Liver (tissue), 9 donors: ENCODE data around the gene RAD51B. TPM values are rescaled to one million over a fixed set of nuclear protein-coding genes. Genes with fewer than 3 reads are reported as not detected.

Experiments used
- DNase-seq: peaks from one replicate; pipeline ENCODE4 v3.0.0-alpha.2; 2017; ENCODE audit warnings: low spot score
- H3K27ac ChIP-seq, 2 donors: one replicate each; pipeline ENCODE4 v1.7.0; 2013; ENCODE audit warnings: inconsistent platforms in 2 of 2, low read length in 2 of 2, control low read depth in 1 of 2, low read depth in 1 of 2, mild to moderate bottlenecking in 1 of 2
- H3K27me3 ChIP-seq, 4 donors: one replicate each; pipeline versions ENCODE4 v1.6.1 to v1.7.0; 2013; ENCODE audit warnings: low read length in 3 of 4, inconsistent platforms in 1 of 4, mild to moderate bottlenecking in 1 of 4, moderate library complexity in 1 of 4; ENCODE audit not compliant: control insufficient read depth in 4 of 4, insufficient read depth in 4 of 4
- H3K36me3 ChIP-seq, 4 donors: one replicate each; pipeline versions ENCODE4 v1.6.1 to v1.7.0; 2013; ENCODE audit warnings: low read length in 3 of 4, mild to moderate bottlenecking in 3 of 4, low read depth in 1 of 4, moderate library complexity in 1 of 4; ENCODE audit not compliant: control insufficient read depth in 4 of 4, insufficient read depth in 3 of 4
- H3K4me1 ChIP-seq, 4 donors: one replicate each; pipeline versions ENCODE4 v1.6.1 to v1.7.0; 2013; ENCODE audit warnings: low read length in 3 of 4, mild to moderate bottlenecking in 3 of 4, moderate library complexity in 1 of 4; ENCODE audit not compliant: control insufficient read depth in 4 of 4, insufficient read depth in 4 of 4
- H3K4me3 ChIP-seq, 3 donors: one replicate each; pipeline versions ENCODE4 v1.6.1 to v1.7.0; 2013; ENCODE audit warnings: low read length in 3 of 3, control low read depth in 1 of 3, low read depth in 1 of 3, mild to moderate bottlenecking in 1 of 3
- H3K9ac ChIP-seq, 2 donors: one replicate each; pipeline ENCODE4 v1.7.0; 2013; ENCODE audit warnings: low read length in 2 of 2, mild to moderate bottlenecking in 2 of 2, moderate library complexity in 2 of 2, control low read depth in 1 of 2, low read depth in 1 of 2
- H3K9me3 ChIP-seq, 4 donors: one replicate each; pipeline versions ENCODE4 v1.6.1 to v1.7.0; 2013; ENCODE audit warnings: low read length in 3 of 4; ENCODE audit not compliant: control insufficient read depth in 4 of 4
- ATF3 ChIP-seq: IDR thresholded peaks from 2 replicates; pipeline ENCODE4 v1.6.1; 2016; ENCODE audit warnings: antibody characterized with exemption
- CTCF ChIP-seq: fragments of 150-350 bp; IDR thresholded peaks from 2 replicates; pipeline ENCODE4 v1.5.1; 2017; ENCODE audit warnings: improper control_type of control experiment, low read depth, low read length; ENCODE audit not compliant: missing input control
- EGR1 ChIP-seq, 2 donors: IDR thresholded peaks; 2 replicates each; pipeline ENCODE4 v1.6.1; 2016 to 2018; ENCODE audit warnings: antibody characterized with exemption in 2 of 2, low read depth in 2 of 2
- FOXA1 ChIP-seq: IDR thresholded peaks from 2 replicates; pipeline ENCODE4 v1.6.1; 2016; ENCODE audit warnings: antibody characterized with exemption
- FOXA2 ChIP-seq: IDR thresholded peaks from 2 replicates; pipeline ENCODE4 v1.6.1; 2016; ENCODE audit warnings: antibody characterized with exemption
- GABPA ChIP-seq, 2 donors: IDR thresholded peaks in 1 of 2; conservative IDR thresholded peaks in 1 of 2; 2 replicates each; pipeline ENCODE4 v1.6.1; 2016; ENCODE audit warnings: antibody characterized with exemption in 2 of 2, mild to moderate bottlenecking in 1 of 2, moderate library complexity in 1 of 2
- HNF4A ChIP-seq, 2 donors: conservative IDR thresholded peaks; 2 replicates each; pipeline ENCODE4 v1.6.1; 2016; ENCODE audit warnings: antibody characterized with exemption in 2 of 2, mild to moderate bottlenecking in 2 of 2
- HNF4G ChIP-seq: IDR thresholded peaks from 2 replicates; pipeline ENCODE4 v1.6.1; 2016; ENCODE audit warnings: antibody characterized with exemption
- JUND ChIP-seq, 2 donors: IDR thresholded peaks; 2 replicates each; pipeline ENCODE4 v1.6.1; 2016; ENCODE audit warnings: antibody characterized with exemption in 2 of 2
- NR2F2 ChIP-seq: IDR thresholded peaks from 2 replicates; pipeline ENCODE4 v1.6.1; 2016; ENCODE audit warnings: antibody characterized with exemption
- REST ChIP-seq: IDR thresholded peaks from 2 replicates; pipeline ENCODE4 v1.6.1; 2016; ENCODE audit warnings: antibody characterized with exemption, mild to moderate bottlenecking
- SP1 ChIP-seq: IDR thresholded peaks from 2 replicates; pipeline ENCODE4 v1.6.1; 2018; ENCODE audit warnings: antibody characterized with exemption, mild to moderate bottlenecking
- TAF1 ChIP-seq: conservative IDR thresholded peaks from 2 replicates; pipeline ENCODE4 v1.6.1; 2016; ENCODE audit warnings: antibody characterized with exemption, mild to moderate bottlenecking
- YY1 ChIP-seq: IDR thresholded peaks from 2 replicates; pipeline ENCODE4 v1.6.1; 2016; ENCODE audit warnings: antibody characterized with exemption, mild to moderate bottlenecking
- ZBTB33 ChIP-seq: IDR thresholded peaks from 2 replicates; pipeline ENCODE4 v1.6.1; 2016; ENCODE audit warnings: antibody characterized with exemption
- whole genome bisulfite sequencing: extraction: QIAGEN DNeasy Blood & Tissue Kit; methylation state at CpG from one replicate; pipeline ENCODE4 v1.1.7; 2013; 5-methylcytosine and 5-hydroxymethylcytosine counted together
- polyA plus RNA-seq, 2 donors: library from polyadenylated mRNA; stranded (reverse) in 1 of 2; unstranded in 1 of 2; fragments of 200-250 nt in 1 of 2; fragments of >200 nt in 1 of 2; fragmentation: Nextera tagmentation in 1 of 2; extraction: Ambion mirVana in 1 of 2; gene quantifications; one replicate each; pipeline versions ENCODE4 v1.2.1 to v1.2.3, GENCODE V29; 2013 to 2015
- total RNA-seq, 2 donors: library from RNA; depleted of rRNA; stranded (reverse); fragments of >200 nt; gene quantifications; one replicate each; pipeline ENCODE4 v1.2.3, GENCODE V29; 2014
- TF ChIP-seq, protein P1 (sequence below): IDR thresholded peaks from 2 replicates; pipeline ENCODE4 v1.6.1; 2016; ENCODE audit warnings: antibody characterized with exemption
- donor health status: healthy.
- donor health status: healthy.
- donor health status: healthy.
- donor health status: healthy.
- donor health status: healthy.

Gene RAD51B
- total and polyA plus RNA-seq, 4 donors = 0.81 to 12.9 (median 2.4) TPM

GRCh38 chr14:67982711-67983608 is 163.4 kb downstream of the RAD51B start:
- Histone ChIP-seq H3K9me3 (no peaks in the 10 kb centered on the region), H3K27ac (no peak overlapping the region), H3K4me1 (no peaks in the 10 kb centered on the region), H3K9ac (no peak overlapping the region), H3K36me3 (no peaks in the 10 kb centered on the region), H3K4me3 (no peak overlapping the region), H3K27me3 (no peaks in the 10 kb centered on the region)
- no peak for DNase-seq
- TF ChIP-seq GABPA (IDR thresholded peaks at IDR 0.05 in 1 of 2, conservative IDR thresholded peaks at IDR 0.05 in 1 of 2) = no peak
- no peak for TF ChIP-seq FOXA1
- no peak for TF ChIP-seq FOXA2
- no peak for TF ChIP-seq CTCF
- no peak for TF ChIP-seq YY1
- no peak for TF ChIP-seq TAF1
- TF ChIP-seq JUND (IDR thresholded peaks at IDR 0.05) = no peak
- TF ChIP-seq HNF4A (conservative IDR thresholded peaks at IDR 0.05) = no peak
- TF ChIP-seq ZBTB33 = no peak
- no peak for TF ChIP-seq HNF4G
- no peak for TF ChIP-seq SP1
- TF ChIP-seq EGR1 (IDR thresholded peaks at IDR 0.05; ENCODE audit: low read depth in 2 of 2) = no peak
- TF ChIP-seq ATF3 = no peak
- TF ChIP-seq, protein P1, sequence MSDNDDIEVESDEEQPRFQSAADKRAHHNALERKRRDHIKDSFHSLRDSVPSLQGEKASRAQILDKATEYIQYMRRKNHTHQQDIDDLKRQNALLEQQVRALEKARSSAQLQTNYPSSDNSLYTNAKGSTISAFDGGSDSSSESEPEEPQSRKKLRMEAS = no peak
- WGBS = 94% methylated on average over 3 of the region's 3 CpGs

DNA sequence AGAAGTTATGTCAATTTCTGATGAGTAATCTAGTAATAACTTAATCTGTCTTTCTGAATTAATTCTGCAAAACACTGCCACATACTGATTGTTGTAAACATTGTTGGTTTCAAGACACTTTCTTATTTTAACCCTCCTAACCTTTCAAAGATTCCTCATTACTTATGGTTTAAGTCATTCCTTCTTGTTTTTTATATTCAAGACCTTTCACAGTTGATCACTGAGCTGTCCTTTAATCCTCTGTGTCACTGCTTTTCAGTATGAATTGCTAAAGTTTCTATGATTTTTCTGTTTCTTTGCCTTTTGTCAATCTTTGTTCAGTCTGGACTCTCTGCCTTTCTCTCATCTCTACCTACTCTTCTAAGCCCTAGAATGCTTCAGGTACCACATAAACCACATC is 164.7 kb downstream of the RAD51B start:
- H3K4me1 ChIP-seq = no peaks in the 10 kb centered on the region
- TF ChIP-seq FOXA2 (no peak), REST (no peak), NR2F2 (no peak), ATF3 (no peak)
- no peaks in the 10 kb centered on the region for H3K27me3 ChIP-seq
- H3K9ac ChIP-seq = no peak overlapping the region
- no peak overlapping the region for H3K4me3 ChIP-seq
- DNase-seq = no peak
- H3K36me3 ChIP-seq = no peaks in the 10 kb centered on the region
- no peaks in the 10 kb centered on the region for H3K9me3 ChIP-seq
- no peak overlapping the region for H3K27ac ChIP-seq
